G401 (cell line): Measurements from ENCODE around the gene TOB1. TPM values are rescaled to one million over a fixed set of nuclear protein-coding genes. Genes with fewer than 3 reads are reported as not detected.

ENCODE experiments used
- DNase-seq: peaks from one replicate; pipeline ENCODE4 v3.0.0-alpha.2; 2015; ENCODE audit warnings: low spot score
- in situ Hi-C: cut with HindIII; loops from 2 replicates; pipeline ENCODE4 v1.10.0; 2016; ENCODE audit warnings: low sequenced_read_pairs, mixed read lengths
- total RNA-seq: library from RNA; depleted of rRNA; stranded (reverse); fragments of >200 nt; shearing (Covaris generic); gene quantifications from 2 replicates; pipeline ENCODE4 v1.2.3, GENCODE V29; 2014; rRNA removed

The TOB1 gene
- total RNA-seq, 1 experiment from 2014 or later = 26.4 TPM

- DNase-seq = no peak
- in situ Hi-C loops = no loop called here
These were observed 47.1 kb downstream of the TOB1 start for GRCh38 chr17:50818921-50819657.

- no peak for DNase-seq
- in situ Hi-C loops = no loop called here
These were observed 47.9 kb downstream of the TOB1 start for GRCh38 chr17:50818261-50818660.

GRCh38 chr17:50817838-50818237, 48.3 kb downstream of the TOB1 start:
- in situ Hi-C loops = no loop called here
- DNase-seq = no peak

- in situ Hi-C loops = no loop called here
- no peak for DNase-seq
These were observed 49.1 kb downstream of the TOB1 start for GRCh38 chr17:50816771-50817751.

GRCh38 chr17:50816271-50816670, 49.9 kb downstream of the TOB1 start:
- no peak for DNase-seq
- in situ Hi-C loops = no loop called here

GRCh38 chr17:50815400-50815799, 50.8 kb downstream of the TOB1 start:
- no peak for DNase-seq
- in situ Hi-C loops = no loop called here

- in situ Hi-C loops = no loop called here
These were observed 52.6 kb downstream of the TOB1 start for GRCh38 chr17:50813583-50813982.

More at GRCh38 chr17:50813583-50813982, 52.6 kb downstream of the TOB1 start:
- no peak for DNase-seq

Other genes with a start within 250 kb of the TOB1 start
- gene ABCC3, start 231.5 kb downstream of the TOB1 start, total RNA-seq = not detected in 2 replicates
- 32.1 and 49.0 TPM in 2 replicates for gene ANKRD40, start 158.4 kb downstream of the TOB1 start, total RNA-seq
- gene LUC7L3, start 146.8 kb downstream of the TOB1 start, total RNA-seq = 15.0 and 26.3 TPM in 2 replicates
- gene ANKRD40CL, start 98.8 kb downstream of the TOB1 start, total RNA-seq = not detected in 2 replicates
- 0.62 TPM in 1 of 2 replicates, not detected in the other for gene WFIKKN2, start 30.8 kb downstream of the TOB1 start, total RNA-seq